UCSD-AML1 (cell line): Measurements from ENCODE around the gene NELL1.
"Not testable (repeated sequence)": the region's sequence is repeated elsewhere in the genome, so short reads cannot be mapped to it uniquely, and the experiment has no call there.

ENCODE experiments used
- DNase-seq: peaks from one replicate; lab custom pipeline; 2025; ENCODE audit not compliant: unreplicated experiment; lab: John Stamatoyannopoulos, UW

Gene NELL1

DNA sequence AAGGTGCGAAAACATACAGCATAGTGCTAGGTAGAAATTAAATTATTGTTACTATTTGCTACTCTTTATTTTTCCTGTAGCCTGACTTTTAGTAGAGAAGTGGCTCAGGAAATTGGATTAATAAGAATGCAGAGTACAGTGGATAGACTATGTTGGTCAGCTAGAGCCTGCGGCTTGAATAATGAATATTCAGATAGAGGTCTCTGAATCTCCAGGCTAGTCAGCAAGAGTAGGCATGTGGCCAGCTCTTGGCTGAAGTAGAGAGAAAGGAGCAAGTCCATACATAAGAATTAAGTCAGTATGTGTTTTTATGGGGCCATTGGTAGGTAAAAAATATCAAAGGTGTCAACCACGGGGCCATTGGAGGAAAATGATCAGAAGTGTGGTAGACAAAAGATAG is 413.5 kb downstream of the NELL1 start:
- no peak for DNase-seq

DNA sequence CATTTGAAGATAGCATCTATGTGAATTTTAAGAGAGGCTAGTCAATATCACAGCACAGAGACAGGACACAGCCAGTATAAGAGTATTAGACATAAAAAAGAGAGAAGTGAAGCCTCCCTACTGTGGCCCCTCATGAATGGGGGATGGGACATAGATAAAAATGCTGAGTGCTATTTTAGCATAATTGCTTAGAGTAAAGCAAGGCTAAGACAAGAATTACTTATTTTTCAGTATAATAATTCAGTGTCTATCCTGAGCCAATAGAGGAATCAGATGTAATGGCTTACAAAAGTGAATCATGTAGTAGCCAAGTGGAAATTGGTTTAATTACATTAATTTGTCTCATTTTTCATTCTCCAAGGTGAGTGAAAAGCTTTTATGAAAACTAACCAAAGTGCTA is 419.5 kb downstream of the NELL1 start:
- no peak for DNase-seq

DNA sequence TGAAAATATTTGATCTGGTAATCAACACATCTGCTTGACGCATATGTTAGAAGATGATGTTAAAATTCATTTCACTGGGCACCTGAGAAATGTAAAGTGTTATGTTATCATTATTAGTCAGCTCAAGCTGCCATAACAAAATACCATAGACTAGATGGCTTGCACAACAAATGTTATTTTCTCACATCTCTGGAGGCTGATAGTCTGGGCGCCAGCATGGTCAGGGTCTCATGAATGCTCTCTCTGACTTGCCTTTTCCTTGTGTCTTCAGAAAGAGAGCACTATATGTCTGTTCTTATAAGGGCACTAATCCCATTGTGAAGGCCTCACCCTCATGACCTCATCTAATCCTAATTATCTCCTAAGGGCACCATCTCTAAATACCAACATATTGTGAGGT is 435.3 kb downstream of the NELL1 start:
- DNase-seq, result no peak

DNA sequence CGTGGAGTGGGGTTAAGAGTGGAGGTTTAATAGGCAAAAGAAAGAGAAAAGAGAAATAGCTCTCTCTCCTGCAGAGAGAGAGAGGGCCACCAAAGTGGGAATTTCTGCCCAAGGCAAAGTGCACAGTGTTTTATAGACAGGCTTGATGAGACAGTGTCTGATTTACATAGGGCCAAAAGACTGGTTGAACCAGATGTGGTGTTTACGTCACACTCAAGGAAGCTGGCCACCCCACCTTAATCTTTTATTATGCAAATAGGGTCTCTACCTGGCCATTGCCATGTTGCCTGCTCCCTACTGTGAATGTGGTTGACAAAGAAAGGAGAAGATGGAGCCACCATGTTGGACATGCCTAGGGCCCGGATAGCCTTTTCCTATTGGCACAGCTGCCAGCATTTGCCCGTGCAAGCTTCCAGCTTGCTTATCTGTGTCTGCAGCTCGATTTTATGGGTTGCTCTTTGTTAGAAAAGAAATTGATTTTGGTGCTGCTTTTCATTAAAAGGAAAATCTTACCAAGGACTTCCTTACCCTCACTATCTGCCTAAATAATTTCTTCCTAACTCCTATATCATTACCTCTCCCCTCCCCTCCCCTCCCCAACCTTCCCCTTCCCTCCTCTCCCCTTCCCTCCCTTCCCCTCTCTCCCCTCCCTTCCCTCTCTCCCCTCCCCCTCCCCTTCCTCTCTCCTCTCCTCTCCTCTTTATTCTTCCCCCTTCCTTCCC is 436.0 kb downstream of the NELL1 start:
- no peak for DNase-seq

DNA sequence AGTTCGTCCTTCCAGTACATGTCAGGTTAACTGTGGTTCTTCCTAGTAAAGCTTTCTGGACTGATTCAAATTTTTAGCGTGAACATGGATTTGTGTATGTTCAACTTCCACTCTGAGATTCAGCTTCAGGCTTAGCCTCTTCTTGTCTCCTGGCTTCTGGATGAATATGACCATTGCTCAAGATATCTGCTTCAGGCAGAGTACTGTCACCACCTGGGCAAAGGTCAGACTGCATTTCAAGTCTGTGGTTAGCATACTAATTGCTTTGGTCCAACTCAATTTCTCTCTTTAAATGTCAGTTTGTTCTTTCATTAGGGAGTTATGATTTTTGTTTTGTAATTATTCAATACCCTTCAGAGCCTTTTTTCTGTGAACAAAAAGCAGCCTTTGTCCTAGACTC is 440.0 kb downstream of the NELL1 start:
- DNase-seq, result no peak

DNA sequence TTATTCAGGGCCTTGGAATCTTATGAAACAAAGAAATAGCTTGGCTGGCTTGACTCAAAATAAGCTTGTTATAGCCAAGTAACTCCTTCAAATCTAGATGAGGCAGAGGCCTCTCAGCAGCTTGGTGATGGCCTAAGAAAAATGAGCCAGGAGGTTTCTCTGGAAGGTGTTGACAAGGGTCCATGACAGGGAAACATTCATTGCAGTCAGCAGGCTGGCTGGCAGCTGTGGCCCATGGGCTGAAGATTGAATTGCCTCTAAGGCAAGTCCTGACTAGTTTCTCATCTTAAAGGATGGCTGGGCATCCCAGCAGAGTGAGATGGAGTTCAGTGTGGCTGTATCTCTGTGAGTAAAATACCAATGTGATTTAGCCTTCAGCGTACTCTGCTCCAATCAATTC is 441.0 kb downstream of the NELL1 start:
- no peak for DNase-seq

DNA sequence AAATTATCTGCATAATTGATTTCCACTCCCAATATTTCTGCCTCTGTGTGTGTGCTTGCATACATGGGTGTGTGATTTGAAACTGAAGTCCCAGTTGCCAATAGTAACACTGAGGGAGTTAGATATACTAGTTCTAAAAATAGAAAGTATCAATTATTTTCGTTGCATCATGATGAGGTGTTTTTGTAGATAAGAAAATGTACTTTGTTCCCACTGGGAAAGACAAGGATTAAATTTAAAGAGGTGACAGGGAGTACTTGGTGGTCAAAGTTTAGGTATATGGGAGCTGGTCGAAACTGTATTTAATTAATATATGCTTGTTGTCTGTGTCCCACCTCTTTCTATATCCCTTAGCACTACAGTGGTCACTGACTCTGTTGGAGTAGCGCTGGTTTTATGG is 444.5 kb downstream of the NELL1 start:
- no peak for DNase-seq

DNA sequence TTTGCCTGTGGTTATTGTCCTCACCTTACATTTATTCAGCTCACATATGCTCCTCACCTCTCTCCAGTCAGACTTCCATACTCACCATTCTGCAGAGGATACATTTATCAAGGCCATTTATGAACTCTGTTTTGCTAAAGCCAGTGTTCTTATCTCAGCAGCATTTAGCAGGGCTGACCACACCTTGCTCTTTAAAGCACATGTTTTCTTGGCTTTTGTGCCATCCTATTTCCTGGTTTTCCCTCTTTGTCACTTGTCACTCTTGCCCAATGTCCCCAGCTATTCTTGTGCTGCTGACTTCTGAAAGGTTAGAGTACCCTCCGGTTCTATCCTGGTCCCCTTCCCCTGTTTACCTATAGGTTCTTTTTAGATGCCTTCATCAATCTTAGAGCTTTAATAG is 446.6 kb downstream of the NELL1 start:
- no peak for DNase-seq

DNA sequence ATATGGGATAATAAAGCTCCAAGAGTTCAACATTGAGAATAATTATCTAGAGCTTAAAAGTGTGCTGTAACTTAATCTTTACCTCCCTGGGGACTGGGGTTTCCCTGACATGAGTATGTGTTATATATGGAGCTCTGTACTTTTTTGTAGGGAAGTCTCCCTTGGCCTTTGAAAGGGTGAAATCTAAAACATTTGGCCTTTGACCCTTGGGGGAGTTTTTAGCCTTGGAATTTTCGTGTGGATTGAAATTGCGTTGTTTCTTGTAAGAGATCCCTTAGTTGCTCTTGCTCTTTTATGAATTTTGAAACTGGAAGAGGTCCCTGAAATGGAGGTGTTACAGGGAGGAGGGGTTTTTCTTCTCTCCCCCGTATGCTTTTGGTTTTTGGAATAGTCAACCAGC is 450.0 kb downstream of the NELL1 start:
- no peak for DNase-seq

DNA sequence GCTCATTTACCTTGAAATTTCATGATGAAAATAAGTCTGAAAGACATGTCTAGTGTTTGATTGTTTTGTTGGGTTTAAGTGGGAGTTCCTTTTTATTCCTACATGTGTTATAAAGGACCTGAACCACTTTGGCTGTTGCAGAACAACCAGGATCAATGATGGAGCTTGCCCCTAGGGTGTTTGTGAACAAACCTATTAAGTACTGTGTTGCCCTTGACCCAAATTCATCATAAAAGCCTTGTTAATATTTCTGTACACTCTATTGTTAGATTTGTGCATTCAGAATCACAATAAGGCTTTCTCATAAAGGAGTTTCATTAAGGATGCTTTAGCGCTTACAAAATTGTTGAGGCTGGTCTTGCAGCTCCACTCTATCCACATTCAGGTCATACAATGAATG is 452.6 kb downstream of the NELL1 start:
- DNase-seq, result no peak

DNA sequence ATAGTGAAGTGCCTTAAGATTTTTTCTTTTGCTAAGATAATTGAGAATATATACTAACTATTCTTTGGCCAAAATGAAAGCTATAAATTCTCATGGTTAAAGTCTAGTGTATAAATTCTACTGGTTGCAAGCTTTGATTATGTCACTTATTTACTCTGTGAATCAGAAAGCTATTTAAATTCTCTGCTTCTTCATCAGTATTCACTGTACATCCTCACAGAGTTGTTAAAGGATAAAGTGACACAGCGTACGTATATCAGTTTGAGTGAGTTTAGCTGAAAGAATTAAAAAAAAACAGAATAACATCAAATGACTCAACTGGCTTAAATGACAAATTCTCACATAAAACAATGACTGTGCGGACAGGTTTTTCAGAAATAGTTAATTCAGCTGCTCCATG is 453.1 kb downstream of the NELL1 start:
- no peak for DNase-seq

DNA sequence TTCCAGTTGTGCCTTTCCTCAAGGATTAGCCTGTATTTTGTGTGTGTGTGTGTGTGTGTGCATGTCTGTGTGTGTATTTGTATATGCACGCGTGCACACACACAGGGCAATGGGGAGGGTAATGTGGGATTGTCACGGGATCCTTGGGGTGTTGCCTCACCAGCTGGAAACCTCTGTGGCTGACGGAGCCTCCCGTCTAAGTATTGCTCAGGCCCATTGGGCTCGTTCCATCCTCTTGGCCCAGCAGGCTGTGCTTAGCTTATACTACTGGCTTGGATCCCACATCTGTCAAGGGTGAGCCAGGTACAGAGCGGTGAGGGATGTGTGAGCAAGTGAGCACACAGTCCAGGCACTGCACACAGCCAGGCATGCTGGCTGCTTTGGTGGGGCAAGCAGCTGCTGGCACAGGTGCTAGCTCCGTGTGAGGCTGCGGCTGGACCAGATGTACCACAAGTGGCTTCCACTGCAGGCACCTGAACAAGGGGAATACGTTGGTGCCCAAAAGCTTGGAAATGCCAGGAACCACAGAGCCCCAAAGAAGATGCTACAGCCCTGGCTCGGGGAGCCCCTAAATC is 462.8 kb downstream of the NELL1 start:
- DNase-seq, result no peak

DNA sequence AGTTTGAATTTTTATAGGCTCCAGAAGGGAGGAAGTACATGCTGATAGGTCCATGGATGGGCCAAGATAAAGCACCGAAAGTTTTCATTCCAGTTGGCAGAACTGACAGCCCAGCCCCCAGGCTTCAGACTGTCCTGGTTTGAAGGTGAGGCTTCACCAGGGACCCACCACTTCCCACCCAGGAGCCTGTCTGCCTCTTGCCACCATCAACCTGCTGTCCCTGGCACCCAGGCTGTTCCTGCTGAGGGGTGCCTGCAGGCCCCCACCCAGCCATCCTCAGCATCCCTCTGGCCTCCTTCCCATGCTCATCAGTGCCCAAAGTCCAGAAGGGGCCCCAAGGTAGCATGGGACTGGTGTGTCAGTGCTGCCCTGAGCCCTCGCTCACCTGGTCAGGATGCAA is 463.9 kb downstream of the NELL1 start:
- no peak for DNase-seq

DNA sequence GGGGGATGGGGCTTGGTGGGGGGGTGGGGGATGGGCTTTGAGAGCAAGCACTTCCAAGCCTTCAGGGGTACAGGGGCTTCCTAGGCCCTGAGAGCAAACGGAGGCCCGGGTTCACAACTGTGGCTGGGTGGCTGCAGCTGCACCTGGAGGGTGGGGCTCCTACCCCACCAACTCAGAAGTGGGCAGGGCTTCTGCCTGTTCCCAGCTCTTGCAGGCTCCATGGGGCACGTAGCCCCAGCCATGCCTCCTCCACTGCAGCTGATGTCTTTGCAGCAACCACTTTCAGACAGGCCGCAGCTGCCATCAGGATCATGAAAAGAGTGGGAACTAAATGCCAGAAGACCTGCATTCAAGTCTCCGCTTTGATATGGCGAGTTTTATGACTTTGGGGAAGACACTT is 464.3 kb downstream of the NELL1 start:
- DNase-seq, result no peak

DNA sequence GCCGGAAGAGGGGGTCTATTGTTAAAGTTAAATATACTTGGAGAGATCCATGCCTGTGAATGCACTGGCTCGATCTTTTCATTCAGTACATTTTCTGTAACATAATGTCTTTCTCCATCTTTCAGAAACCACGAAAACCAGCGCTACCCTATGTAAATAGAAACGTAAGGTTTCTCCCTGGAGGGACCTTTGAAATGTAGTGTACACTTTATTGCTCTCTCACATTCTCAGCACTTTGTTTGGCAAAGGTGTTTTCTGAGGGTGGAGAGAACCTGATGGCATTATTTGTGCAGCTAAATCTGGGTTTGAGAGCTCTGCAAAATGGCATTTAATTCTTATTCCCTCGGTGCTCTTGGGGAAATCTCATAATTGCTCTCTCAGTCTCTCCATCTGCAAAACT is 468.4 kb downstream of the NELL1 start:
- DNase-seq, result no peak

DNA sequence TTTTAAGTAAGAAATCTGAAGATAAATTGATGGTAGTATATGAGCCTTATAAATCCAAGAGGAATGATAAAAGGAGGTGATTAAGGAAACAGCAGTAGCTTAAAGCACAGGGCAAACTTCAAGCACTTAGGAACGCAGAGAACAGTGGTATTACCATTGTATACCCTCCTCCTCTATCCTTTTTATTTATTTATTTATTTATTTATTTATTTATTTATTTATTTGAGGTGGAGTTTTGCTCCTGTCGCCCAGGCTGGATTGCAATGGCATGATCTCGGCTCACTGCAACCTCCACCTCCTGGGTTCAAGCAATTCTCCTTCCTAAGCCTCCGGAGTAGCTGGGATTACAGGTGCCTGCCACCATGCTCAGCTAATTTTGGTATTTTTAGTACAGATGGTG is 472.2 kb downstream of the NELL1 start:
- not testable (repeated sequence) for DNase-seq

DNA sequence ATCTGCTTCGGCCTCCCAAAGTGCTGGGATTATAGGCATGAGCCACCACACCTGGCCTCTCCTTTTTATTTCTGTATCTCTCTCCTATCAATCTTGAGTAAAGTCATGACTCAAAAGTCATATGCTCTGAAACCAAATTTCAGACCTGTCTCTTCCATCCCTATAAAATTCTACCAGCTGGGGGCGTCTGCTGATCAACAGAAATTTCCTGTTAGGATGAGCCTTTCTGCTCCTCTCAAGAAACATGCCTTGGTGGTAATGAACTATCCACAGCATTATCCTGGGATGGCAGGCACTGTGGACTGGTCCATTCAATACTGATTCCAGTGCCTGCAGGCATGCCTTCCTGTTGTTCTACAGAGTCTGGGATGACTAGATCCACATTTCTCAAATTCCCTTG is 472.6 kb downstream of the NELL1 start:
- no peak for DNase-seq

DNA sequence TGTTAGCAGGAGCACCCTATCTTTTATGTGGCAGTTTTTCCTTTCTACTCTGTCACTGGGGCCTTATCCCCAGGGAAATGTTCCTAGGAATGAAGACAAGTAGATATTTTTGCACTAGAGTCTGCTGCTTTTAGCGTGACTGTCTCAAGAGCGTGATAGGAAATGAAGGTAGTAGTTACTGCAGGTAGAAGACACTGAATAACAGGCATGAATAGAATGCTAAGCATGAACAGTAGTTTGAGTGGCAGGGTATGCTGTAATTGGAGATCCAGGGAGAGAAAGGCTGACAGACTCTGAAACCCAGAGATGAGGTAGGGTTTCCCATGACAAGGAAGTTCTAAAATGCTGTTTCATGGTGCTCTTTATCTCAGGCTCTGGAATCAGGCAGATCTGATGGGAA is 475.1 kb downstream of the NELL1 start:
- no peak for DNase-seq

DNA sequence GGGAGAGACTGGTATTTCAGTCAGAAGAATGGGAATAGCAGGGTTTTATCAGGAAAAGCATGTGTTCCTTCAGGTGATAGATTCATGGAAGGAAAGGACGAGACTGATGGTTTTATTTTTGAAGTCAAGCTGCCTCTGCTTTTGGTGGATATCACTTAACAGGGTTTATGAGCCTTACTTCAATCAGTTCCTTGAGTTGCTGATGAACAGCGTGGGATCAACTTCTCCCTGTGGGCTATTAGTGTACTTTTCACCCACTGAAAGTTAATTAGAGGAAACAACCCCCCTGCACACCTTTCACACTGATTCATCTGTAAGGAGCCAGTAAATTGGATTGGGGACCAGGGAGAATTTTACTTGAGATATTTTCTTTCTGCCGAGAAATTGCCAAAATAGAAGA is 479.0 kb downstream of the NELL1 start:
- DNase-seq, result no peak

DNA sequence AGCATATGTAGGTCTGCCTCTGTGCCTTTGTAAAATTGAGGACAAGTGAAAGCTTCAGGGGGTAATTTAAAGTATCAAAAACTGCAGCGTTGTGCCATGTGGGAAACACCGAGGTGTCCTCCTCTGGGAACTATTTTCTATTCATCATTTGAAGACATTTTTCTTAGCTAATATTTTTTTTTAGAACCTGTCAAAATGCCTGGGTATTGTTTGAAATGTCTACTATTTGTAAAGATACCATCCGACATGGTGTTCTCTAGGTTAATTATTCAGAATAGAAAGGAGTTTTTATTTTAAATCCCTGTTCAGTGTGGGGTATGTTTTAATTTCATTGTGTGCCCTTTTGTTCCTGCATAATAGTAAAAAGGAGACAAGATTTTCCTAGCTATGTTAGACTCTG is 490.8 kb downstream of the NELL1 start:
- no peak for DNase-seq

DNA sequence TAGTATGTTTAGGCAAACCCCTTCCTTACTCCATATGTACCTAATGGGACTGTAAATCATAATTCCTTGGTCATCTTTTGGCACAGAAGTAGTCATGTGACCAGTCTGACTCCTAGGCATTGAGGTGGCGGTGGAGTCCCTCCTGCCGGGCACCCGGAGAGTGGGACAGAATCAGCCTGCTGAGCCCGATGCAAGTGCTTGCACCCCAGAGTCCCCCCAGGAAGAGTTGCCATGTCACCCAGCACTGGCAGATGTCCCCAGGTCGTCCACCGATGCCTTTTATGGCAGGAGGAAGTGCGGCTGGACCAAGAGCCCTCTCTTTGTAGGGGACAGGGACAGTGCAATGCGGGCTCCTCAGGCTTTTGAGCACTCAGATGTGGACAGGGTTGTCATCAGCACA is 500.3 kb downstream of the NELL1 start:
- DNase-seq, result no peak

DNA sequence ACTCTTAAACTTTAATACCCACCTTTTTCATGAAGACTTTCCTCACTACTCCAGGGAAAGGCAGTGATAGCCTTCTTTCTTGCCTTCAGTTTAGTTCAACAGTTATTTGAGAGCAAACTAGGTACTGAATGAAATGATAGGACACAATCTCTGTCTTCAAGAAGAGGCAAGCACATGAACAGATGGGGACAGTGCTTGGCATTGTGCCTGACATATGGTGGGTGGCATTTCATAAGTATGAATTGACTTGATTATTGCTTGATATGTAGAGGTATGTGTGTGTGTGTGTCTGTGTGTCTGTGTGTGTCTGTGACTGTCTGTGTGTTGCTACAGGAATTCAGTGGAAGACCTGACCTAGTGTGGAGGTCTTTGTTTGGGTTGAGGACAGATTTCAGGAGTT is 504.1 kb downstream of the NELL1 start:
- DNase-seq, result no peak

DNA sequence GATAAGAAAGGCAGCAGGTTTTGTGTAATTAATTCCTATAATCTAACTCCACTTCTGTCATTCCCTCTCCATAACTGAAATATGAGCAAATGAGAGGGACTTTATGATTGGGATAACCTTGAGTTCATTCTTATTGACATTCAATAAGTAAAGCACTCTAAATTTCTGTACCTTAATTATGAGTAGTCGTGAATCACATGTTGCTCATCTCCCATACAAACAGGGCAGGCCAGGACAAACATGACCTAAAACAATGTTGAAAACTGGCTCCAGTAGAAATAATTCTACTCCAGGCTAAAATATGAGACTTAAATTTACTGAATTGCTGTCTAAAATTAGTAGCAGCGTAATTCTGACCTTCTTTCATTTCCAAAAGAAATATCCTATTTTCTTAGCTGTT is 505.4 kb downstream of the NELL1 start:
- no peak for DNase-seq
